Activated T-cell treated with anti-CD3 and anti-CD28 coated beads, Interleukin-2, amount 50 U/mL, for 4 hours (primary cell): ENCODE measurements around the gene HK2. TPM values are rescaled to one million over a fixed set of nuclear protein-coding genes. Genes with fewer than 3 reads are reported as not detected.
"Not testable (repeated sequence)": the region's sequence is repeated elsewhere in the genome, so short reads cannot be mapped to it uniquely, and the experiment has no call there.

Source experiments
- ATAC-seq, 2 donors: fragments of 200-7000 bp; cut with Tn5 transposase; one replicate each; pipeline ENCODE4 v1.10.0; 2021
- DNase-seq: peaks from one replicate; pipeline ENCODE4 v3.0.0-alpha.2; 2020
- H3K27me3 Mint-ChIP-seq: one replicate; pipeline ENCODE4 v1.8.0; 2021; ENCODE audit warnings: low read depth, mixed read lengths
- H3K36me3 Mint-ChIP-seq: one replicate; pipeline ENCODE4 v1.8.0; 2022; ENCODE audit warnings: mixed read lengths; ENCODE audit not compliant: insufficient read depth
- H3K4me1 Mint-ChIP-seq: one replicate; pipeline ENCODE4 v1.8.0; 2021; ENCODE audit warnings: low read depth, mixed read lengths
- H3K4me3 Mint-ChIP-seq: one replicate; pipeline ENCODE4 v1.8.0; 2021; ENCODE audit warnings: mild to moderate bottlenecking, moderate library complexity, mixed read lengths
- H3K9me3 Mint-ChIP-seq: one replicate; pipeline ENCODE4 v1.8.0; 2021; ENCODE audit warnings: mixed read lengths
- total RNA-seq, 3 donors: library from RNA; stranded (reverse); gene quantifications; one replicate each; pipeline ENCODE4 v1.2.1, GENCODE V29; 2021

The HK2 gene
- total RNA-seq, 3 donors from 2014 or later = 108 to 111 (median 110) TPM

DNA sequence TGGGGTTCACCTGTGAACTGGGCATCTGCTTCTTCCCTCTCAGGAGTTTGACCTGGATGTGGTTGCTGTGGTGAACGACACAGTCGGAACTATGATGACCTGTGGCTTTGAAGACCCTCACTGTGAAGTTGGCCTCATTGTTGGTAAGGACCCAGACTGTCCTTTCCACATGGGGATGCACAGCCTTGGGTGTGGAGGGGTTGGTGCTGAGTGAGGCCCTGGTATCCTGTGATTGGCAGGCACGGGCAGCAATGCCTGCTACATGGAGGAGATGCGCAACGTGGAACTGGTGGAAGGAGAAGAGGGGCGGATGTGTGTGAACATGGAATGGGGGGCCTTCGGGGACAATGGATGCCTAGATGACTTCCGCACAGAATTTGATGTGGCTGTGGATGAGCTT, 52.3 kb downstream of the HK2 start:
- Mint-ChIP-seq H3K36me3 (peaks cover 70% of the 10 kb centered on the region), H3K4me1 (no peaks in the 10 kb centered on the region), H3K4me3 (no peak overlapping the region), H3K9me3 (no peaks in the 10 kb centered on the region), H3K27me3 (no peaks in the 10 kb centered on the region)
- DNase-seq = no peak
- ATAC-seq = no peak

DNA sequence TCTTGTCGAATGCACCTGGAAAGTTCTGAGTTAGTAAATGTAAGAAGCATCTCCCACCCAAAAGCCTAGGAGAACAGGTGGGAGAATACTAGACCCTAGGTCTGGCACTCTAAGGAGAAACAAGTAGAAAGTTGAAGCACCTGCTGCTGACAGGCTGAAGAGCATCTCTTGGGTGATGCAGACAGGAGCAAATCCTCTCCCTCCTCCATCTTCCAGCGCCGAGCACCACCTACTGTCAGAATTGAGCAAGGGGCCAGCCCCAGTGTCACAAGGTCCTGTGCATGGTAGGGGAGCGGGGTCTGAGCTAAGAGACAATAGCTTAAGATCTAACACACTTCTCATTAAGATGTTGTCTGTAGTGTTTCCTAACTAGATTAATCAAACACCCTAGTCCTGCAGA, 52.9 kb downstream of the HK2 start:
- H3K36me3 Mint-ChIP-seq = peaks cover 74% of the 10 kb centered on the region
- no peak overlapping the region for H3K4me3 Mint-ChIP-seq
- H3K9me3 Mint-ChIP-seq = no peaks in the 10 kb centered on the region
- ATAC-seq (no peak), DNase-seq (no peak)
- no peaks in the 10 kb centered on the region for H3K4me1 Mint-ChIP-seq
- no peaks in the 10 kb centered on the region for H3K27me3 Mint-ChIP-seq

DNA sequence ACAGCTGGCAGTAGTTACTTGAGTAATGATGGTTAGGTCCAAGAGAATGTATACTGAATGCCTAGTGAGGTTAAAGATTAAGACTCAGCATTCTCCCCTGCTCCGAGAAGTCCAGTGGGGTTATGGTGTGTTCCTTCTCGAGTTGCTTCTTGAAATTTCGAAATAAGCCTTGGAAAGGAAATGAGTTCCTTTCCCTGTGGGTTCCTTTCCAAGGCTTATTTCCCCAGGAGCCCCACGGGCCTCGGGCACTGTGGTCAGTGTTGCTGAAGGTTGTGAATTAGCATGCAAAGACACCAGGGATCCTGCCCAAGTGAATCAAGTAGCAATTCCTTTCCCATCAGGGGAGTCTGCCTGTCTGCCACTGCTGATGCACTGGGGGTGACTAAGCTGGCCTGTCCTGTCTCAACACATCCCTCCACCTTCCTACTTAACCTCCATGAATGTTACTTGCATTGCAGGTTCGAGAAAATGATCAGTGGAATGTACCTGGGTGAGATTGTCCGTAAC, 53.6 kb downstream of the HK2 start:
- ATAC-seq (no peak), DNase-seq (no peak)
- Mint-ChIP-seq H3K4me1 (no peaks in the 10 kb centered on the region), H3K27me3 (no peaks in the 10 kb centered on the region), H3K4me3 (no peak overlapping the region), H3K9me3 (no peaks in the 10 kb centered on the region), H3K36me3 (peaks cover 79% of the 10 kb centered on the region)

DNA sequence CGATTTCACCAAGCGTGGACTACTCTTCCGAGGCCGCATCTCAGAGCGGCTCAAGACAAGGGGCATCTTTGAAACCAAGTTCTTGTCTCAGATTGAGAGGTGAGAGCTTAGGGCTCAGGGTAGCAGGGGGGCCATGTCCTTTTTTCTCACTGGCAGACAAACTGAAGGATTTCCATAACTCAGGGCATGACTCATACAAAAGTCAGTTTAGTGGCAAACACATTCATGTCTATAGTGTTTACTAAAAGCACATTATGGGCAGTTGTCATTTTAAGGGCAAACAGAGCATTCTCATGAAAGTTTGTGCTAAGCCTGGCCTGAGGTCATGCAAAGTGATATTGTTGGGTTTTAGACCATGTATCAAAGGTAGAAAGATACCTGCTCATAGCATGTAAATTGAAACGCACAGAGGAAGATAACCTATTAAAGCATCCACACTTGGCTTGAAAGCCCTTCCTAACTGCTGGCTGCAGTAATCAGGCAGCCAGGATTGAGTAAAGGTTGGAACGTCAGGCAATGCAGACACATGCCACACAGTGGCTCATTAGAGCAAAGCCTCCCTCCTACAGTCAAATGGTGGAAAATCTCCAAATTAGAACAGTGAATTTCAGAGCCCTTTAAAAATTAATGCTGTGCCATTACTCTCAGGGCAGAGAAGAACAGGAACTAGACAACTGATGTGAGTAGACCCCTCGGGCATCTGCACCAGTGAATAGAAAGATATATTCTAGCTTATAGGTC, 54.2 kb downstream of the HK2 start:
- Mint-ChIP-seq H3K9me3 (no peaks in the 10 kb centered on the region), H3K4me1 (no peaks in the 10 kb centered on the region), H3K36me3 (peaks cover 77% of the 10 kb centered on the region), H3K27me3 (no peaks in the 10 kb centered on the region), H3K4me3 (no peak overlapping the region)
- no peak for ATAC-seq
- no peak for DNase-seq

DNA sequence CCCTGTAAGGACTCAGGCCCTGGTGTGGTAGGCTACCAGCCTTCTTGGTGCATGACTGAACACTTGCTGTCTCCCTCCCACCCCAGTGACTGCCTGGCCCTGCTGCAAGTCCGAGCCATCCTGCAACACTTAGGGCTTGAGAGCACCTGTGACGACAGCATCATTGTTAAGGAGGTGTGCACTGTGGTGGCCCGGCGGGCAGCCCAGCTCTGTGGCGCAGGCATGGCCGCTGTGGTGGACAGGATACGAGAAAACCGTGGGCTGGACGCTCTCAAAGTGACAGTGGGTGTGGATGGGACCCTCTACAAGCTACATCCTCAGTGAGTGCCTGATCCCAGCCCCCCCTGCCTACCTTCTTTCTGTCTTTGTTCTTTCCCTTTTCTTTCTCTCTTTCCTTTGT, 55.2 kb downstream of the HK2 start:
- no peaks in the 10 kb centered on the region for H3K9me3 Mint-ChIP-seq
- no peaks in the 10 kb centered on the region for H3K4me1 Mint-ChIP-seq
- ATAC-seq (no peak), DNase-seq (no peak)
- H3K4me3 Mint-ChIP-seq = no peak overlapping the region
- H3K36me3 Mint-ChIP-seq = peaks cover 80% of the 10 kb centered on the region
- H3K27me3 Mint-ChIP-seq = no peaks in the 10 kb centered on the region

DNA sequence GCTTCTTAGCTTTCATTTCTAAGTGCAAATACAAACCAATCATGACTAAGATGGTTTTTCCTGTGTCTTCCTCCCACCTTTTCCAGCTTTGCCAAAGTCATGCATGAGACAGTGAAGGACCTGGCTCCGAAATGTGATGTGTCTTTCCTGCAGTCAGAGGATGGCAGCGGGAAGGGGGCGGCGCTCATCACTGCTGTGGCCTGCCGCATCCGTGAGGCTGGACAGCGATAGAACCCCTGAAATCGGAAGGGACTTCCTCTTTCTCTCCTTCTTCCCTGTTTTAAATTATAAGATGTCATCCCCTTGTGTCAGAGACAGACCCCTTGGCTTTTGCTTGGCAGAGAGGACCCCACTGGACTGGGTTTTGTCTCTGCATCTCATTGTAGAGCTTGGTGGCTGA, 56.8 kb downstream of the HK2 start:
- no peak for DNase-seq

DNA sequence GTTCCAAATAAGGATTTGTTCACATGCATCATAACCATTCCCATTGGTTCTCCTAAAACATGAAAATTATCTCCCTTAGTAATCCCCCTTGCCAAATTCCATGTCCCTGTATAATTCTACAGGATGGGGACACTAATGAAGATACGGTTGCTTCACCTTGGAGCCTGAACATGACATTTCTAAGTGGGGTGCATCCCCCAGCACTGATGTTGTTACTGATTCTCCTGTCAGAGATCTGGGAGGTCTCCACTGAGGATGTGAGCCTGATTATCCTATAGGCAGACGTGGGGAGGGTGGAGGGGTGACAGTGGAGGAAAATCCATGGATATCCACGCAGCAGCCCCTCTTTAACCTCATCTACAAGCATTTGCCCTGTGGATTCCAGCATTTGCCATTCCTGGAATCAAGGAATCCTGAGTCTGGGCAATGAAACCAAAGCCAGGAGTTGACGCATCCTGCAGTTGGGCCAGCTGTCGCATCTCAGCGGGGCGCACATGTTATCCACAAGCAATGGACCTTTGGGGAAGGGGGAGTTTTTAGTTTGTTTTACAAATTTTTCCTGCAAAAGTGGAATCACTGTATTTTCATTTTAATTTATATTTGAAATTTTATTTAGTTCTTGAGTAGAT, 57.3 kb downstream of the HK2 start:
- H3K4me3 Mint-ChIP-seq = no peak overlapping the region

More for the DNA sequence above, 56.8 kb downstream of the HK2 start:
- Mint-ChIP-seq H3K36me3 (peaks cover 77% of the 10 kb centered on the region), H3K4me3 (no peak overlapping the region), H3K9me3 (peaks cover 8% of the 10 kb centered on the region), H3K27me3 (no peaks in the 10 kb centered on the region), H3K4me1 (no peaks in the 10 kb centered on the region)
- ATAC-seq = no peak

DNA sequence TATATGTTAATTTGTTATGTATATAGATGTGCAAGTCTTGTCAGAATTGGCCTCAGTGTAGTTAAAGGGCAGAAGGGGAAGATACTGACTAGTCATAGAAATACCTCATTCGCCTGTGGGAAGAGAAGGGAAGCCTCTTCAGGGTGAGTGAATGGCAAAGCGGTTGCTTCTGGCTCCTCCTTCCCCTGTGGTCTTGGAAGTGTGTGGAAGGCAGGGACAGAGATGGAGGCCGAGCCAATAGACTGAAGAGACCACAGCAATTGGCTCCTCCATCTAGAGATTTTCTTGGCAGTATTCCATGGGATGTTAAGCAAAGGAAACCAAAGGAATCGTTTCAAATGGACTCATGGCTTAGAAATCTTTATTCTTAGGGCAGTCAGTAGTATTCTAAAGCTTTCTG, 57.9 kb downstream of the HK2 start:
- DNase-seq, ATAC-seq, H3K4me3 Mint-ChIP-seq, H3K4me1 Mint-ChIP-seq, H3K27me3 Mint-ChIP-seq, H3K9me3 Mint-ChIP-seq: not testable (repeated sequence)
- H3K36me3 Mint-ChIP-seq = peaks cover 74% of the 10 kb centered on the region

More for the DNA sequence above, 57.3 kb downstream of the HK2 start:
- peaks cover 8% of the 10 kb centered on the region for H3K9me3 Mint-ChIP-seq
- DNase-seq (no peak), ATAC-seq (no peak)
- H3K4me1 Mint-ChIP-seq = no peaks in the 10 kb centered on the region
- H3K27me3 Mint-ChIP-seq = no peaks in the 10 kb centered on the region
- peaks cover 77% of the 10 kb centered on the region for H3K36me3 Mint-ChIP-seq

DNA sequence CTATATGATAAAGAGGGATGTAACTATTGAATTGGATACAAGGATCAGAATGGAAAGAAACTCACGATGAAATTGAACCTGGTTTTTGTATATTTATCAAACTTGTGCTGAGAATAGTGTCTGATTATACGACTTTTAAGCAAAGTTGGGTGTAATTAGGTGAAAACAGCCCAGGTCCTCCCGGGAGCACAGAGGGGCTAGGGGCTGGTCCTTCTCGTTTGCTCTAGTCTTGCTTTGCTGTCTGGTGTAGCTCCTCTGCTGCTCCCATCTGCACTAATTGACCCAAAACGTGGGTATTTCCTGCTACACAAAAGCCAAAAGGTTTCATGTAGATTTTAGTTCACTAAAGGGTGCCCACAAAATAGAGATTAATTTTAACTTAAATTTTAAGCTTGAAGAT, 58.7 kb downstream of the HK2 start:
- H3K36me3 Mint-ChIP-seq = peaks cover 76% of the 10 kb centered on the region
- H3K27me3 Mint-ChIP-seq = no peaks in the 10 kb centered on the region
- no peaks in the 10 kb centered on the region for H3K4me1 Mint-ChIP-seq
- ATAC-seq (no peak), DNase-seq (no peak)
- H3K4me3 Mint-ChIP-seq = no peak overlapping the region
- peaks cover 8% of the 10 kb centered on the region for H3K9me3 Mint-ChIP-seq

DNA sequence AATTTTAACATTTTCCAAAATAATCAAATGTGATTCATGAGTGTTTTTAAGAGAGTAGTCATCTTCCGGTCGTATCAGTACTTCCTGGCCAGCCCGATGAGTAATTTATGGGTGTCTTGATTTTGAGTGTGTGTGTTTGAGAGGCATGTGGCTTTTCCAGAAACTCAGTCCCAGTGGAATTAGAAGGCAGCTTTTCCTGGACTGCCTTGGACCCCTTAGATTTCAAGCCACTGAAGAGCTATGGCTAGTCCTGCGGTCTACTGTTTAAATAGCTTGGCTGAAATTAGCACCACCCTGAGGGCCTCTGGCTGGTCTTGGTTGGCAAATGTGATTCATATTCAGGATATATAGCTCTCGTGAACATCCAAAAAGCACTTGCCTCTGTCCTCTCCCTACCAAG, 59.4 kb downstream of the HK2 start:
- ATAC-seq = no peak
- Mint-ChIP-seq H3K36me3 (peaks cover 71% of the 10 kb centered on the region), H3K4me3 (no peak overlapping the region), H3K27me3 (no peaks in the 10 kb centered on the region), H3K4me1 (no peaks in the 10 kb centered on the region), H3K9me3 (peaks cover 11% of the 10 kb centered on the region)
- no peak for DNase-seq

DNA sequence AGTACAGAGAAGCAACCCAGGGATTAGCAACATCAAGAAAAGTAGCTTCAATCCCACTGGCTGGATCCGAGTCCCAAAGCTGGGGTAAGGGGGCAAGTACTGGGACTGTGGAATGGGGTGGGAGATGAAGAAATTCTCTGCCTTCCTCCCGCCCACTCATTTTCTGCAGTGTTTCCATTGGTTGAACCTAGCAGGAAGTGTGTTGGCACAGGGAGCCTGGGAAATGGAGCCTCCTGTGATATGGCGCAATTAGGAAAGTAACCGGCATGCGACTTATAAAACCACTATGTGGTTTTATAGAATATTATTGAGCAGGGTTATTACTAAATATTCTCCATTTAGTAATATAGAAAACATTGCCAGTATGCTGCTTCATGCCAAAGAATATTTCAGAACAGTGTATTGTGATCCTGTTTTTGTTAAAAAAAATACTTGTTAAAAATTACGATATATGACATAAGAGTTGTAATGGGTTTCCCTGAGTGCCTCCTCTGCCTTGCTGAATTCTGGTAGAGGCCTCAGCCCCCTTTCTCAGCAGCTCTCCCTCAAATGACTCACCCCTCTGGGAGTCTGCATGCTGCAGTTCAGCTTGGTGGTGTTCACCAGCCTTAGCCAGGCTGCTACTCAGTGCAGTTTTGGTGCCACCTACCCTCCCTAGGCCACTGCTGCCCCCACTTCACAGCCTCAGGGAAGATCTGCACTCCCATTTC, 60.5 kb downstream of the HK2 start:
- Mint-ChIP-seq H3K4me1 (no peaks in the 10 kb centered on the region), H3K9me3 (peaks cover 12% of the 10 kb centered on the region), H3K36me3 (peaks cover 65% of the 10 kb centered on the region), H3K27me3 (no peaks in the 10 kb centered on the region), H3K4me3 (no peak overlapping the region)
- ATAC-seq (peak in 1 of 2 donors; percentile 35), DNase-seq (no peak)

DNA sequence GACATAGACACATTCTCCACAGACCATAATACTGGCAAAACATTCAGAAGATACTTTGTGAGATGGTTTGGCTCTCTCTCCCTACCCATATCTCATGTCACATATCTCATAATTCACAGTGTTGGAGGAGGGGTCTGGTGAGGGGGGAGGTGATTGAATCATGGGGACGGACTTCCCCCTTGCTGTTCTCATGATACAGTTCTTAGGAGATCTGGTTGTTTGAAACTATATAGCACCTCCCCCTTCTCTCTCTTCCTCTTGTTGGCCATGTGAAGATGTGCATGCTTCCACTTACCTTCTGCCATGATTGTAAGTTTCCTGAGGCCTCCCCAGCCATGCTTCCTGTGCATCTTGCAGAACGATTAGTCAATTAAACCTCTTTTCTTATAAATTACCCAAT, 61.1 kb downstream of the HK2 start:
- no peak overlapping the region for H3K4me3 Mint-ChIP-seq
- peak in 1 of 2 donors; percentile 28 for ATAC-seq
- H3K27me3 Mint-ChIP-seq = no peaks in the 10 kb centered on the region
- H3K36me3 Mint-ChIP-seq = peaks cover 59% of the 10 kb centered on the region
- no peak for DNase-seq
- H3K9me3 Mint-ChIP-seq = peaks cover 12% of the 10 kb centered on the region
- no peaks in the 10 kb centered on the region for H3K4me1 Mint-ChIP-seq

DNA sequence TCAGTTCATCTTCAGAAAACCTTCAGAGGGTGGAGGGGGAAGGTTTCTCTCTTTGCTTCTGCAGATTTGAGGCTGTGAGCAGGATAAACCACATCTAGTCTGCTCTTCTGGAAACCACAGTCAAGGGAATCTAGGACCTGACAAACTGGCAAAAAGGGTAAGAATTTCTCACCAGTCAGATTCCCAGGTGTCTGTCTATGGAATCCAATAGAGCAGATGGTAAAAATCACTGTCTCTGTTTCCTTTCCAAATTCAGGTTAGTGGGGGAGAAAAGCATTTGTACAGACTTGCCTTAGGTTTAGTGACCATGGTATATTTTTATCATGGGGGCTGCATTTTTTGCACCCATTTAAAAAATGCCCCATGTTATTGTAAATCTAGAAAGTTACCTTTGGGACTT, 62.3 kb downstream of the HK2 start:
- DNase-seq = no peak
- Mint-ChIP-seq H3K9me3 (peaks cover 12% of the 10 kb centered on the region), H3K27me3 (no peaks in the 10 kb centered on the region), H3K36me3 (peaks cover 48% of the 10 kb centered on the region), H3K4me1 (no peaks in the 10 kb centered on the region), H3K4me3 (no peak overlapping the region)
- no peak for ATAC-seq

DNA sequence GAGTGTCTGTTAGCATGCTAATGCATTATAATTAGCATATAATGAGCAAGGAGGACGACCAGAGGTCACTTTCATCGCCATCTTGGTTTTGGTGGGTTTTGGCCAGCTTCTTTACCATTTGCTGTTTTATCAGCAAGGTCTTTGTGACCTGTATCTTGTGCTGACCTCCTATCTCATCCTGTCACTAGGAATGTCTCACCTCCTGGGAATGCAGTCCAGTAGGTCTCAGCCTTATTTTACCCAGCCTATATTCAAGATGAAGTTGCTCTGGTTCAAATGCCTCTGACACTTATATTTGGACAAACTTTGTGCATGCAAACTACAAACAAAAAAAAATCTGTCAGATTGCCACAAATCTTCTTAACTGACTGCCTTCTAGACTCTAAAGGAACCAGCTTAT, 66.3 kb downstream of the HK2 start:
- ATAC-seq, H3K4me1 Mint-ChIP-seq, H3K4me3 Mint-ChIP-seq, H3K9me3 Mint-ChIP-seq, H3K27me3 Mint-ChIP-seq, DNase-seq: not testable (repeated sequence)
- H3K36me3 Mint-ChIP-seq = peaks cover 21% of the 10 kb centered on the region
